ENCODE measurements around the gene GRID1.

The GRID1 gene

DNA sequence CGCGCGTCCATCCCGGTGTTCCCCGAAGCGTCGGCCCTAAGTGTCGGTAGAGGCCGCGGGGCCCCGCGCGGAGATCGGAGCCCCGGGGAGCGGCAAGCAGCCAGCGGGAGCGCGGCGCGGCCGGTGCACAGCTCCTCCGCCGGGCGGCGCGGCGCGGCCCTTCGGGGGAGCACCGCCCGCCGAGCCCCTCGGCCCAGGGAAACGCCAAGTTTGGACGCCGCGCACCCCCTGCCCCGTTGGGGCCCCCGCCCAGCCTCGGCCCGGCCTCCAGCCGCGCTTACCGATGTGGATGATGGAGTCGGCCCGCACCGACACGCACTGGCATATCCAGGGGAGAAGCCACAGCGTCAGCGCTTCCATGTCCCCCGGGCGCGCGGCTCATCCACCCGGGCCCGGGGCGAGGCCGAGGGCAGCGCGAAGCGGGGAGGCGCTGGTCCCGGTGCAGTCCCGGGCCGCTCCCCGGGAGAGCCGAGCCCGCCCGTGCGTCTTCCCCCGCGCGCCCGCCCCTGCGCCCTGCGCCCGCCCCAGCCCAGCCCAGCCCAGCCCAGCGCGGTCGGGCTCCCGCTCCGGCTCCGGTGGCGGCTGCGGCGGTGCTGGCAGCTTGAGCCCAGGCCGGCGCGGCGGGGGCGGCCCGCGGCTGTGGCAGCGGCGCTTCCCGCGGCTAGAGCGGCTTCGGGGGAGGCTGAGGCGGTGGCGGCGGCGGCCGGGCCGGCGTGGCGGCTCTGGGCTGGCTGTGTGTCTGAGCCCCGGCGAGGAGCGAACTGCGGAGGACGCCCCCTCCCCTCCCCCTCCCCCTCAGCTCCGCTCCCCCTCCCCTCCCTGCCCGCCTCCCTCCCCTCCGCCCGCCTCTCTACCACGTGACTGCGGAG, at the start of gene GRID1:
Gene GRID1 (minus strand): TSS at position 763 of the 869 bp plus-strand sequence.
- DNase-seq (ENCODE audit: low spot score), result peak; percentile 81

DNA sequence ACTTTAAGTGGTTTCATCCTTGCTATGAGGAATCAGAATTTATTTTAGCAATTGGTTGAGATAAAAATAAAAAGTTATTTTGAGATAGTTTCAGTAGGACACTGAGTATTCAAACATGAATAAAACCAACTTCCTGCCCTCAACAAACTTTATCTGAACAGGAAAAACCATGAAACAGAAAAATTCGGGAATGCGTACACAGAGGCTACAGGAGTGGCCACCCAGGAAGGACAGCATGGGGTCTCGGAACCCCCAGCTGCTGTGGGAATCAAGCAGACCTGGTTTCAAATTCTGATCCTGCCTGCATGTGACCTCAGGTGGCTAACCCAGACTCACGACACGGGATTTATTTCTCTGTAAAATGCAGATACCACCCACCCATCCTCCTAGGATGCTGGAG, 49.0 kb upstream of the GRID1 start:
- no peak for DNase-seq (ENCODE audit: low spot score)

DNA sequence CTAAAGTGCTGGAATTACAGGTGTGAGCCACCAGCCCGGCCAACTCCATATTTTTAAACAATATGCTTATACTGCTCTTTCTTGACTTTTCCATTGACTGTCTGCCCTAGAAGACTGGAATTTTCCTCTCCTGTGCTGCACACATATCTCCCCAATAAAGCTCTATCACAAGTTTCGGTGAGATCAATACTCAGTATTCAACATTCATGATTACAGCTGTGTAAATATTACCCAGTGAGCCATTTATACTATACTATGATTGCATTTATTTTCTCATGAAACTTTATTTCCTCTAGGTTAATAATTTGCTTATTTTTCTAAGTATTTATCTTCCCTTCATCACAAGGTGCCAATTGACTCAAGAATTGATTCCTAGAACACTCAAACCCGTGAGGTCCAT, 48.5 kb upstream of the GRID1 start:
- DNase-seq (ENCODE audit: low spot score), result no peak

DNA sequence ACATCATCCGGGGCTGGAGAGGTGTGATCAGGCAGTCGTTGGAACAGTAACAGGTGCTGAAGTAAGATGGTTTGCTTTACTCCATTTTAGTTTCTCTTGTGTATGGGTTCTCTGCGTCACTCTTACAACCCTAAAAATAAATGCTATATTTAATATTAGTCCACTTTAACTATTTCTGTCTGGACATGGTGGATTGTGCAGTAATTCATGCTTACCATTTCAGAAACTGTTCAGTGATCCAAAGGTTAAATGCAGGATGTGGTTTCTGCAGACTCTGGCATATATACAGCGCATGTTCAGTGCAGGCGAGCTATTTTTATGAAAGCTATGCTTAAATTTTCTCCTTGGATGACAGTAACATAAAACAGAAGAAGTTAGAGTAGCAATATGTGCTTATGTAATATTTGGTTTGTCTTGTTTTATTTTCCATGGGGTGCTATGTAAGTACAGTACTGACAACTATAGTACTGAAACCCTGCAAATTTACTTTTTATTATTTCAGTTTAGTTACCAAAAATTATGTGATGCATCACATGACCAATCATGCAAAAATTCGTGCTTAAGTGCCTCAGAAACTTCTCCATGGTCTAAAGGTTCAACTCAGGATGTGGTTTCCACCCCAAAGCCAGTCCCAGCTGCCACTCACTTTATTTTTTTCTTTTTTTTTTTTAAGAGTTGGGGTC, 46.6 kb upstream of the GRID1 start:
- no peak for DNase-seq (ENCODE audit: low spot score)

DNA sequence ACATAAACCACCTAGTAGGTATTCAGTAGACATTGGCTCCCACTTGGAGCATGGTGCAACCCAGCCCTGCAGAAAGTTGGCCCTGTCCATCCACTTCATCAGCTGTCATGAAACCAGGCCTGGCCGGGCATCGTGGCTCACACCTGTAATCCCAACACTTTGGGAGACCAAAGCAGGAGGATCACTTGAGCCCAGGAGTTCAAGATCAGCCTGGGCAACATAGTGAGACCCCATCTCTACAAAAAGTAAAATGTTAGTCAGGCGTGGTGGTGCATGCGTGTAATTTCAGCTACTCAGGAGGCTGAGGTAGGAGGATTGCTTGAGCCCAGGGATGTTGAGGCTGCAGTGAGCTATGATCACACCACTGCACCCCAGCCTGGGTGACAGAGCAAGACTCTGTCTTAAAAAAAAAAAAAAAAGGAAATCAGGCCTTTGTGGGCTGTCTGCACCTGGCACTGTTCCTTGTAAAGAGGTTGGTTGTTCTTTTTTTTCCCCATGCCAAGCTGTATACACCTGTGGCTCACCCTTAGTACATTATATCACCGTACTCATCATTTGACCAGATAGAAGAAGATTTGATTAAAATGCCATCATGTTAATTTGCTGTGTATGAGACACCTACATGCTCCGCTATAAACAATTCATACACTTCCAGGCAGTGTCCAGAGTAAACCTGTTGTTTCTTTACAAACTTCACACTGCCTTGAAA, 45.4 kb upstream of the GRID1 start:
- no peak for DNase-seq (ENCODE audit: low spot score)

DNA sequence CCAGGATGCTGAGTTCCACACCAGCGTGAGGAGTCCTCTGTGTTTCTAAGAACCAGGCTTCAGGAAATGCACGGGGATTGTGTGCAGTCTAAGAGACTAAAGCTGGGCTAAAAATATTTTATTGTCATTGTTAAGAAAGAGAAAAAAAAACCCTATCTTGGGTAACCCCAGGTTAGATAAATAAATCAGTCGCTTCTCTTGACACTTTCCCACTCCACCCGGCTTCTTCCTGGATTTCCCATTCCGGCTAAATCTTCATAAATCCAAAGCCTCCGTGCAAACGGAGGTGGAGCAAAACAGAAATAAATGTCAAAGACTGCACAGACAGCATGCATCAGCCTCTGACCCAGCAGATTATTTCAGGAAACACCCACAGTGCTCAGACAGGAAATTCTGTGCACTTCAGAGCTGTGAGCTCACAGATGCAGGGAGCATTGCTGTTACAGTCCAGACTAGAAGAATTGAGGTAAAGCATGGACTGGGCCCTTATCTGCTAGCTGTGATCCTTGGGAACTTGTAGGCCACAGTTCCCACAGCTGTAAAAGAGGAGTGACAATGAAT, 44.8 kb upstream of the GRID1 start:
- DNase-seq (ENCODE audit: low spot score), result no peak

DNA sequence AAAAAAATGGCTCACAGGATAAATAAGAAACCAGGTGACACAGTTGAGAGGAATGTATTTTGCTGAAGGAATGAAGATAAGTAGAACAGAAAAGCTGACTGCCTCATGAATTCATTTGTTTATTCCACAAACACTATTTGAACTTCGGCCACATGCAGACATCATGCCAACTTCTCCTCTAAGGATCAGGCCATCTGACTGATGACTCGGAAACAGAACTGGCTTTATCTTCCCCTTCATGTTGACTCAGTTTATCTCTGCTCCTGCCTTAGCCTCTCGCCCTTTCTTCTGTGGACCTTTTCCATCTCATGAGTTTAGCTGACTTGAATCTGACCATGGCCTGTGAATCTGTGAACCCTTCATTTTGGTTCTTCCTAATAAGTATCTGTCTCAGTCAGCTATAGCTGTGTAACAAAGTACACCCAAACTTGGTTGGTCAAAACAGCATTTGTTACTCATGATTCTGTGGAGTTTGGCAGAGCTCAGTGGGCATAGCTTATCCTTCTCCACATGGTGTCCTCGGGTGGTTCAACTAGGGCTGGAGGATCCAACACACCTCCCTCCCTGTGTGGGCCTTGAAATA, 44.0 kb upstream of the GRID1 start:
- no peak for DNase-seq (ENCODE audit: low spot score)

DNA sequence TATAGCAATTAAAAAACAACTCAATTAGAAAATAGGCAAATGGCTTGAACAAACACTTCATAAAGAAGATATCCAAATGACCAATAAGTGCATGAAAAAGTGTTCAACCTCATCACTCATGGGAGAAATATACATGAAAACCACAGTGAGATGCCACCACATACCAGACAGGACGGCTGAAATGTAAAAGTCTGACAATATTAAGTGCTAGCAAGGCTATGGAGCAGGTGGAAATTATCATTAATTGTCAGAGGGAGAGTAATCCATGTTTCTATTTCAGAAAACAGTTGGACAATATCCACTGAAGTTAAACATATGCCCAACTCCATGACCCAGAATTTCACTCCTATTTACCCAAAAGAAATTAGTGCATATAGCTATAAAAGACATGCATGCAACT, 42.6 kb upstream of the GRID1 start:
- DNase-seq (ENCODE audit: low spot score), result no peak

DNA sequence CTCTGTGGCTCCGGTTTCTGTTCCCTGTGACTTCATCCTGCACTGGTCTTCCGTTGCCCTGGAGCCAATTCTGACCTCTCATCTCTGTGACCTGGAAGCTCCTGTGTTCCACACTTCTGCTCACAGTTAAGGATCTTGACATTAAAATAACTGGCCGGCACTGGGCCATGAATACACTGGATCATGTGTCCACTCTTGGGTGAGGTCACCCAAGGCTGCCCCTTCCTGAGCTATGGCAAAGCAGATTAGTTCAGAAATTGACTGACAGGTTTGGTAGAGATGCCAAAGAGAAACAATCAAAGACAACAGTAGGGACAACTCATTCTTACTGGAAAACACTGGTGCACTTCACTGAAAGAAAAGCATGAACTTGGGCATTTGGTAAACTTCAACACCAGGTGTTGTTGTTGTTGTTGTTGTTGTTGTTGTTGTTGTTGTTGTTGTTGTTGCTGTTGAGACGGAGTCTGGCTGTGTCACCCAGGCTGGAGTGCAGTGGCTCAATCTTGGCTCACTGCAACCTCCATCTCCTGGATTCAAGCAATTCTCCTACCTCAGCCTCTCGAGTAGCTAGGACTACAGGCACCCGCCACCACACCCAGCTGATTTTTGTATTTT, 36.7 kb upstream of the GRID1 start:
- DNase-seq (ENCODE audit: low spot score), result no peak

DNA sequence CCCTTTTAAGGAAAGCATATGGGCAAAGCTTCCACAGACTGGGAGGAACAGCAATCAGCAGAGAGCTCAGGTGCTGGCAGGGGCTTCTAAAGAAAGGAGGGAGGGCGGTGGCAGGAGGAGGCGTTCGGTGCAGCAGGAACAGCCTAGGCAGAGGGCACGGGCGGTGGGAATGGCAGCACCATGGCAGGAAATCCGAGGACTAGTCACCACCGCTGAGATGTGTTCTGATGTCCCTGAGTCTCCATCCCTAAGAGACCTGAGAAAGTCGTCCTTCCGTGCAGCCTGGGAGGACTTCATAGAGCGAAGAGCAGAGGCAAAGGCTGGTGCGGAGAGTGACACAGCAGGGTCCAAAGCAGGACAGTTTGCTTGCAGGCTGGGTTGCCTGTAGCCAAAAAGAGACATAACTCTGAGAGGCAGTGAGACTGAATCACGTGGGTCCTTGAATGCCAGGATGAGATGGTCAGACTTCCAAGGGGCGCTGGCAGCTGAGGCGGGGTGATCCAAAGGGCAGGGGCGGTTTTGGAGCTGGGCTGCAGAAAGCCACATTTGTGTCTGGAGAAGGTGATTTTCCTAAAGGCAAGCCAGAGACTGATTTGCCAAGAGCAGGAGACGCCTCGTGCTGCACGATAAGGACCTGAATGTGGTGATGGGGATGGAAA, 35.8 kb upstream of the GRID1 start:
- no peak for DNase-seq (ENCODE audit: low spot score)

DNA sequence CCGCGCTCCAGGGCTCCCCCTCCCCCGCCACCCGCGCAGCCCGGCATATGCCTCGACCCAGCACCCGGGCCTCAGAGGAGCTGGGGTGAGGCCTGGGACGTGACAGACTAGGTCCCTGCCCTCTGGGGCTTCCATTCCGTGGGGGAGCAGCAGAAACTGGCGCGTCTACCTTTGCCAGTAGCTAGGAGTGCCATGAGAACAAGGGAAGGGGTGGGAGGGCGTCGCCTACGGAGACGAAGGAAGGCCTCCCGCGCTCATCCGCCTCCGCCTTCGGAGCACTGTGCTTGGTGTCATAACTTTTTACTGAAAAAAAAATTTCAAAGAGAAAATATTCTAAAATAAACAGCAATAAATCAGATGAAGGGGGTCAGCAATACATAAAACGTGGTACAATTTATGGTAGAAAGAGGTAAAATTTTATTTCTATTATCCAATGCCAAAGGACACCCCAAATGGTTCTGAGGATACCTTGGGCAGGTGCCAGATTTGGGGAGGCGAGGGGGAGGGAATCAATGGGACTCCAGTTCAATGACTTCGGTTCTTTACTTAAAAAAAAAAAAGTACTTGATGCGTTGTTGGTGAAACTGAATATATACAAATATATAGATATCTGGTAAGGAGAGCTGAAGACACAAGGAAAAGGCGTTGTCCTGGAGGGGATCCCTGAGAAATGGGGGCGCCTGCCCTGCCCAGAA, 35.1 kb upstream of the GRID1 start:
- DNase-seq (ENCODE audit: low spot score), result no peak

DNA sequence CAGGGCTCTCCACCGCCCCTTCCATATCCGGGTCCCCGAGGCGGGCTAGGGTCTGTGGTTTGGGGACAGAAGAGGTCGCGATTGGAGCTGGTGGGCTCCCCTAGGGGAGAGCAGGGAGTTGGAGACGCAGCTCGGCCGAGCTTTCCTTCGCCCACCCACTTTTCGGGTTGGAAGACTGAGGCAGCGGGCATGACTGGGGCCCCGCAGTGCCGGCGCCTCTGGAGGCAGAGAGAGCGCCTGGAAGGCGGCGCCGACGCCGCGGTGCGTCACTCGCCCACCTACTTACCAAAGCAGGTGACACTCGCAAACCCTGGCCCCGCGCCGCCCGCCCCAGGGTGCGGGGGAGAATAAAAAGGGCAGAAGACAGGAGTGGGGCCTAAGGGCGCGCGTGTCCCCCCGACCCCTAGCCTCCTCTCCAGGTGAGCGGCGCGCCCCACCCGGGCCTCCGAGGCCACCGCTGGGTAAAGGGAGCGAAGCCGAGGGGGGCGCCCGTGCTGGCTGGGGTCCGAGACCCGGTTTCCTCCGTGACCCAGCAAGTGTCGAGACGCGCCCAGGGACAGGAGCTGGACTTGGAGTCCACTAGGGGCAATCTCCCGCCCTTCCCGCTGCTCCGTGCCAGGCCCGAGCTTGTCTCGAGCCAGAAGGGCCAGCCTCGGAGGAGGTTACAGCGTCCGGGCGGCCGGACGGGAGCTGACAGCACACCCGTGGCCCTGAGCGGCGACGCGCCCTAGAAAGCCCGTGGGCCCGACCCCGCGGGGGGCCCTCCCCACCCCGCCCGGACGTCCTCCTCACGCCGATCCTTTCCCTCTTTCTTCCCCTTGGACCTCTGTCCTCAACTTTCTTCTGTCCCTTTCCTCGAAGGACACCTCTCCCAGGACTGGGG, 34.4 kb upstream of the GRID1 start:
- no peak for DNase-seq (ENCODE audit: low spot score)

DNA sequence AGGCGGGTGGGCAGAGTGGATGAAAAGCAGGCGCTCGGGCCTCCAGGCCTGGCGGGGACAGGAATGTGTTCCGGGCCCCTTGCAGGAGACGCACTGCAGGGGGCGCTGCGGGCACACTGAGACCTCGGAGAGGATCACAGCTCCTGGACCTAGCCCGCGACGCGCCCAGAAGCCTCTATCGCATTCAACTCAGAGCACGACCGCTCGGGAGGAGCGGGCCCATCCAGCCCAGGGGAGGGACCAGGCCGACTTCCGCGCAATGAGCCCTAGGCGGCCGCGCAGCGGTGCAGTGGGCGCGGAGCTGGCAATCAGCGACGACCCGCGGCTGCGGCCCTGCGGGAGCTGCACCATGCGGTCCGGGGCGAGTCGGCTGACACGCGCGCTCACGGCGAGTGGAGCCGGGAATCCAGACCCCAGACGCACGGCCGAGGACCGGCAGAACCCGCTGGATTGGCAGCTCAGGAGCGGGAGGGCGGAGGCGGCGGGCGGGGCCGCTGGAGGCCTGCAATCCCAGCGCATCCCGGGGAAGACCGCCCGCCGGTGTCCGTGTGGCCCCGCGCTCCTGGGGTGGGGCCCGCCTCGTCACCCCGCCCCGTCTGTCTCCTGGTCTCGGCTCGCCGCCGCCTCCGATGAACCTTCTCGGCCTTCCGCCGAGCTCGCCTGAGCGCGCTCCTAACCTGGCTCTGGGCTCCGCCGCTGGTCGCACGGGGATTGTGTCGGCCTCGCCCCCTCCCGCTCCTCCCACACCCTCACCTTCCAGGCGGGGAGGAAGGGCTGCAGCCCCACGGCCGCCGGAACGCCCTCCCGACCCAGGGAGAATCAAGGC, 33.5 kb upstream of the GRID1 start:
- peak; percentile 89 for DNase-seq (ENCODE audit: low spot score)

DNA sequence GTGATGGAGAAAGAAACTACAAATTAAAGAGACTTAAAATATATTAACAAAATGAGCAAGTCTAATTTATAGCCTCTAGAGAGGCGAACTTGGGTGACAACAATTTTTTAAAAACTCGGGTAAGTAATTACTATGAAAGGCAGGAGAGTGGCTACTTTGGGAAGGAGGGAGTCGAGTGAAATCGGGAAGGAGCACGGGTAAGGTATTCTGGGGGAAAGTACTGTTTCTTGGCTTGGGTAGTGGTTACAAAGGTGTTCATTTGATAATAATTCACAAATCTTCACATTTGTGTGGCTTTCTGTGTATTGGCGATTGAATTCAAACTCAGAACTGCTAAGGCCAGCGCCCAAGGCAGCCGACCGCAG, 32.9 kb upstream of the GRID1 start:
- no peak for DNase-seq (ENCODE audit: low spot score)

DNA sequence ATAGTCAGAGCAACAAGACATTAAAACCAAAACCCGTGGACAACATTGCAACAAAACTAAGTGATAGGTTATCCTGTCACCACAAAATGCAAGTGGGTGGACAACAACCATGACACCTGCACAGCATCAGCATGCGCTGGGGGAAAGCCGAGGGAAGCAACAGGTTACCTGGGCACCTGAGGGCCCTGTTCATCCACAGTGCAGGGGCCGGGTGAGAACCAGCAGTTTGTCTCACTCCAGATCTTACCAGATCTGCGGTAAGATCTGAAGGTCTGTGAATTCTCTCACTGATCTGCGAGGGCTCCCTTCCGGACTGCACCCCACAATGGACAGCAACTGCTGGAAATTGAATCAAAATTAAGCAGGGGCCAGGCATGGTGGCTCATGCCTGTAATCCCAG, 30.5 kb upstream of the GRID1 start:
- no peak for DNase-seq (ENCODE audit: low spot score)

DNA sequence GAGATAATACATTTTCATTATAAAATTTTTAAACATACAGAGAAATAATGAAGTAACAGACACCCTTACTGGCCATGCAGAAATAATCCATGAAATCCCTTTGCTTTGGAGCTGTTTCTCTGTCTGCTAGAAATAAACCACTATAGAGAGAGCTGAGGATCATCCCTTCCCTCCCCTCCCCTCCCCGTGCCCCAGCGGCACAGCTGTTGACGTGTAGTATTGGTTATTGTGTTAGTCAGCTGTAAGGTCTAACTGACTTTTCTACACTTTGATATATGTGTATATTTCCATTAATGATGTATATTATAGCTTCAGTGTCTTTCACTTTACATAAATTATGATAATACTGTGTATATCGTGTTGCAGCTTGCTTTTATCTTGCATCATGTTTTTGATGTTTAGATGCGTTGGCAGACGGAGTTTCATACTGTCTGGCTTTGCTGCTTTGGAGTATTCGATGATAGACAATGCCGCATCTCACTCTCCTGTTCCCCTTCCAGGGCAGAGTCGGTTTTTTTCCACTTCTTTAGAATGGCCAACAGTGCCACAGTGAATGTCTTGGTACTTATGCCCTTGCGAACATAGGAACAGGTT, 27.4 kb upstream of the GRID1 start:
- no peak for DNase-seq (ENCODE audit: low spot score)

DNA sequence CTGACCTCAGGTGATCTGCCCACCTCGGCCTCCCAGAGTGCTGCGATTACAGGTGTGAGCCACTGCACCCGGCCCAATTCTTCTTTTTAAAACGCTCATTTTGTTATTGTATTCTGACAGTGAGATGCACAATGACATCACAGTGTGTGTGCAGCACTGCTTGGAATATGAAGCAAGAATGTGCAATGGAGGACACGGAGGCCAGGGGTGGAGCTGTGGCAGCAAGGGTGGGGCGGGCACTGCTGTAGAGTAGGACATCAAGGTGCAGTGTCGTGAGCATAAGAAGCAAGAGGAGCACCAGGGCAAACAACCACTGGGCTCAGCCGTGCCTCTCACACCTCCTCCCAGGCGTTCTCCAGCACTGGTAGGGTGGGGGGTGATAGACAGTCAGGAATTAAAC, 26.8 kb upstream of the GRID1 start:
- DNase-seq (ENCODE audit: low spot score), result no peak

DNA sequence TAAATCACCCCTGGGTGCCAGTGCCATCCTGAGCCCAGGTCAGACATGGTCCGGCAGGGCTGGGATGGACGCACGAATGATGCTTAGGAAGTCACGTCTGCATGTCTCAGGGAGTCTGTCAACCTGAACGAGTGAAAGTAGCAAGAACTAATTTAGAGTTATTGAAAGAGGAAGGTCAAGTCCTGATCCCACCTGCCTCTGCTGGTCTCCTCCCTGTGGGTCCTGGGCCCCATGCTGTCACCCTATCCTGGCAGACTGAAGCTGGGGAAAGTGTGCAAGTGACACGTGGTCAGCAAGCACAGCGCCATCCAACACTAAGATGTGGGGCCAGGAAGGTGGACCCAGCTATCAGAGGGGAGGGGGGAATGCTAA, 26.1 kb upstream of the GRID1 start:
- DNase-seq (ENCODE audit: low spot score), result no peak

Measured in D341Med (cell line).